AG08396 (cell line): ENCODE measurements around the gene SENP5.
A peak's percentile ranks its signal among the peaks of the same experiment; 100 is the strongest.
"Not testable (repeated sequence)": the region's sequence is repeated elsewhere in the genome, so short reads cannot be mapped to it uniquely, and the experiment has no call there.

ENCODE experiments used
- DNase-seq: peaks from one replicate; pipeline ENCODE4 v3.0.0; 2012; ENCODE audit warnings: low spot score, mixed read lengths

Gene SENP5

DNA sequence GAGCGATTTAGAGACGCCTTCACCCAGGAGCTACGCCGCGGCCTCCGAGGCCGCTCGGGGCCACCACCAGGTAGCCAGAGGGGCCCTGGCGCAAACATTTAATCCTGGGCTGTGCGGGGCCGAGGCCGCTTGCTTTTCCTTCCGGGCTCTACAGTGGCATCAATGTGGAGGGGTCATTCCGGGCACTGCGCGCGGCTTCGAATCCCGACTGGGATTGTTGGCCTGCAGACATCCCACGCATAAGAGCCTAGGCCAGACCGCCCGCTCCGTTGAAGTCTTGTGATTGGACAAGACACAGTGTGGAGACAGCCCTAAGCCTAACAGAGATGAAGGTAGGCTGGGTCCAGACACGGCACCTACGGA, 75.2 kb downstream of the SENP5 start:
- DNase-seq: peak; percentile 38

GRCh38 chr3:196944037-196944790, 76.5 kb downstream of the SENP5 start:
- not testable (repeated sequence) for DNase-seq

DNA sequence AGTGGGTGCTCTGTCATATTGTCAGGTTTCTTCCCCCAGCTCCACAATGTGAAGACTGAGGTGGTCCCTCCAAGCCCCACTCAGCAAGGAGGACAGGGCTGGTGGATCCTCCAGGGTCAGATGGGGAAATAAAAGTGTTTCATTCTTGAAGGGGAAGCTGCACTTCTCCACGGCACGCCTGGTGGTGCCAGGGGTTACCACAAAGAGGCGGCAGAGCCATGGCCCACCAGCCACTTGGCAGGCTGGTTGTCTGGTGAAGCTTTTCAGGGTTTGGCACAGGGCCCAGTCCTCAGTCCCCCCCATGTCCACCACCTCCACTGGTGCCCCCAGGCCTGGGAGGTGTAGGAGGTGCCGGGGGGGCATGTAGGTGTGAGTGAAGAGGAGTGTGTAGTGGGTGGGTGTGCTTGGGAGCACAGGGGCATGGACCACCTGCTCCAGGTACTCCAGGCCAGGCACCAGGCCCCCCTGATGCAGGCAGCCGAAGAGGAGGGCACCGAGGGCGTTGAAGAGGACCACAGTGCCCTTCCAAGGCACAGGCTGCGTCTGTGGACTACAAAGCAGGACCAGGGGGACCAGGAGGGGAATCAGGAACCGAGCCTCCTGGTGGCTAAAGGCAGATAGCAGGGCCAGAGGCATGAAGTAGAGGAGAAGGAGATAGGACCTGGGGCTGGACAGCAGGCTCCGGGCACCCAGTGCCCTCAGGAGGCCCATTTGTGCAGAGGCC, 79.6 kb downstream of the SENP5 start:
- DNase-seq: no peak

- no peak for DNase-seq
Measured at GRCh38 chr3:196947860-196948441, 80.2 kb downstream of the SENP5 start.

- no peak for DNase-seq
Measured at GRCh38 chr3:196948442-196949284, 80.9 kb downstream of the SENP5 start.

GRCh38 chr3:196949285-196949619, 81.5 kb downstream of the SENP5 start:
- DNase-seq: no peak

- DNase-seq: no peak
Measured at GRCh38 chr3:196949750-196950149, 82.0 kb downstream of the SENP5 start.

- DNase-seq: no peak
Measured at GRCh38 chr3:196951371-196951770, 83.7 kb downstream of the SENP5 start.

DNA sequence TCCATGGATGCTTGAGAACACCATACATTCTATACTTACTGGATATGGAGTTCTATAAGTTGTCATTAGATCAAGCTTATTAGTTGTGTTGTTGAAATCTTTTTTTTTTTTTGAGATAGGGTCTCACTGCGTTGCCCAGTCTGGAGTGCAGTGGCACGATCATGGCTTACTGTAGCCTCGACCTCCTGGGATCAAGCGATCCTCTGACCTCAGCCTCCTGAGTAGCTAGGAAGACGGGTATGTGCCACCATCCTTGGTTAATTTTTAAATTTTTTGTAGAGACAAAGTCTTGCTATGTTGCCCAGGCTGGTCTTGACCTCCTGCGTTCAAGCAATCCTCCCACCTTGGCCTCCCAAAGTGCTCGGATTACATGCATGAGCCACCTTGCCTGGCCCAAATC, 87.1 kb downstream of the SENP5 start:
- no peak for DNase-seq

GRCh38 chr3:196962108-196962929, 94.6 kb downstream of the SENP5 start:
- DNase-seq: no peak

GRCh38 chr3:196962930-196963630, 95.4 kb downstream of the SENP5 start:
- no peak for DNase-seq

- DNase-seq: no peak
Measured at GRCh38 chr3:196963631-196963953, 95.9 kb downstream of the SENP5 start.

DNA sequence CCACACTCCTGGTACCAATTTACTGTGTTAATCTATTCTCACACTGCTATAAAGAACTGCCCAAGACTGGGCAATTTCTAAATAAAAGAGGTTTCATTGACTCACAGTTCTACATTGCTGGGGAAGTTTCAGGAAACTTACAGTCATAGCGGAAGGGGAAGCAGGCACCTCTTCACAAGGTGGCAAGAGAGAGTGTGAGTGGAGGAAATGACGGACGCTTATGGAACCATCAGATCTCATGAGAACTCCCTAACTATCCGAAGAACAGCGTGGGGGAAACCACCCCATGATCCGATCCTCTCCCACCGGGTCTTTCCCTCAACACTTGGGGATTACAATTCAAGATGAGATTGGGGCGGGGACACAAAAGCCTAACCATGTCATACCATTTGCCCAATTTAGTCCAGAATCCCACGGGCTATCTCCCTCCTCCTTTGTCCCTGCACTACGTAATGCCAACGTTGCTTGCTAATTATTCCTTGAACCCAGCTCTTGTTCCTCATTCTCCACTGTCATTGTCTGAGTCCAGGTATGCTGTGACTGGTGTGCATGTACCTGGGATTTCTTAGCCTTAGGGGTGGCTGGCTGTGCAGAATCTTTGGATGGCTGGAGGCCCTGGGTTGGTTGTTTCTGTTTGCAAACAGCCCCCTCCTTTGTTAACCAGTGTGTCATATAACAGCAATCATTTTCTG, 97.5 kb downstream of the SENP5 start:
- DNase-seq: no peak

DNA sequence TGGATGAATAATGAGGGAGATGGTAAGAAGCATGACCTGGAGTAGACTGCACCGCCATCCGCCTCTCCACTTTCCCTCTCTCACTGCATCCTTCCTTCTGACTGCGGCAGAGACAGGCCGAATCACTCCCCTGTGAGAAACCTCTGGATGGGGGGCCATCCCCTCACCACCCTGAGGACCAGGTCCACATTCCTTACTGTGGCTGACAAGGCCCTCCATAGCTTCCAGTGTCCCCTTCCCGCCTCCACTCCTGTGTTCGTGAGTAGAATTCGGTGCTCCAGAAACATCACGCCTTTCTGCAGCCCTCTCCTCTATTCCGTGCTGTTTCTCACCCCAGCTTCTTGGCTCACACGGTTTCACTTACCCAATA, 98.1 kb downstream of the SENP5 start:
- no peak for DNase-seq

GRCh38 chr3:196966526-196967401, 99.0 kb downstream of the SENP5 start:
- no peak for DNase-seq

GRCh38 chr3:196967412-196968232, 99.9 kb downstream of the SENP5 start:
- DNase-seq: no peak

- DNase-seq: peak; percentile 78
Measured at GRCh38 chr3:196968233-196969133, 100.8 kb downstream of the SENP5 start, which contains the start of gene PIGZ. PIGZ (minus strand) TSS chr3:196968833; CDS start chr3:196952031, 16,802 bp downstream.
